ENCODE measurements around the gene NOM1.
A peak's percentile ranks its signal among the peaks of the same experiment; 100 is the strongest.

Gene NOM1

DNA sequence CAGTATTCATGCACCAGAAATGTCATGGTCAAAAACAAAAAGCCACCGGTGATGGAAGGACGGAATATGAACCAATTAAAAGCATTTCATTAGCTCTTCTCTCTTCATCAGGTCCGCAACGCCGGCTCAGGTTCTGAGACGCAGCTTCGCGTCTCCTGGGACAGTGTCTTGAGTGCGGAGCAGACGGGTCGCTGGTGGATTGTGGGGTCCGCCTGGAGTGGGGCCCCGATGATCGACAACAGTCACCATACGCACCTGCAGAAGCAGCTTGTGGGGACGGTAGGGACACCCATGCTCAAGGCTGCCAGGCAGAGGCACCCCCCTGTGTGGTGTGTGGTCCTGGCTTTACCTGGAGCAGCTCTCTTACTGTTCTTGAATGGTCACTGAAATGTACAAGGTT, 13.4 kb downstream of the NOM1 start:
- TF ChIP-seq ZFX (IDR thresholded peaks at IDR 0.05; ENCODE audit: borderline replicate concordance), result no peak
- TF ChIP-seq, protein P1, sequence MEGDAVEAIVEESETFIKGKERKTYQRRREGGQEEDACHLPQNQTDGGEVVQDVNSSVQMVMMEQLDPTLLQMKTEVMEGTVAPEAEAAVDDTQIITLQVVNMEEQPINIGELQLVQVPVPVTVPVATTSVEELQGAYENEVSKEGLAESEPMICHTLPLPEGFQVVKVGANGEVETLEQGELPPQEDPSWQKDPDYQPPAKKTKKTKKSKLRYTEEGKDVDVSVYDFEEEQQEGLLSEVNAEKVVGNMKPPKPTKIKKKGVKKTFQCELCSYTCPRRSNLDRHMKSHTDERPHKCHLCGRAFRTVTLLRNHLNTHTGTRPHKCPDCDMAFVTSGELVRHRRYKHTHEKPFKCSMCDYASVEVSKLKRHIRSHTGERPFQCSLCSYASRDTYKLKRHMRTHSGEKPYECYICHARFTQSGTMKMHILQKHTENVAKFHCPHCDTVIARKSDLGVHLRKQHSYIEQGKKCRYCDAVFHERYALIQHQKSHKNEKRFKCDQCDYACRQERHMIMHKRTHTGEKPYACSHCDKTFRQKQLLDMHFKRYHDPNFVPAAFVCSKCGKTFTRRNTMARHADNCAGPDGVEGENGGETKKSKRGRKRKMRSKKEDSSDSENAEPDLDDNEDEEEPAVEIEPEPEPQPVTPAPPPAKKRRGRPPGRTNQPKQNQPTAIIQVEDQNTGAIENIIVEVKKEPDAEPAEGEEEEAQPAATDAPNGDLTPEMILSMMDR (IDR thresholded peaks at IDR 0.05), result no peak
- H3K27ac ChIP-seq, result no peak overlapping the region

DNA sequence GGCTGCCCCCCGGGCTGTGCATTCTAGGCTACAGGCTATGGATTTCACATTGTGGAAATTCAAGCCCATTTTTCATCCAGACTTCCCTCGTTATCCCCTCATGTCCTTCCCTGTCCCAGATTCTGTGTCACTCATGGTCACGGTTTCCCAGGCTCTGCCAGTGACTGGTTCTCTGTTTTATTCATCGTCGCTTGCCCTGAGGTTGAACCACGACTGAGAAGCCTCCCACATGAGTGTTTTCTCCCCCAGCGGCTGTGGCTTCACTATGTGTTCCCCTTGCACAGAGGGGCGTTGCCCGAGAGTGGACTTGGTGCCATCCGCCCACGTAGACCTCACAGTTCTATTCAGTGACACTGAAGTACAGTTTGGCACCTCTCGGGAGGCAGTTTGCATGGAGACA, 14.0 kb downstream of the NOM1 start:
- no peak for TF ChIP-seq ZFX (IDR thresholded peaks at IDR 0.05; ENCODE audit: borderline replicate concordance)
- TF ChIP-seq, protein P1 (IDR thresholded peaks at IDR 0.05), result no peak
- H3K27ac ChIP-seq, result no peak overlapping the region

DNA sequence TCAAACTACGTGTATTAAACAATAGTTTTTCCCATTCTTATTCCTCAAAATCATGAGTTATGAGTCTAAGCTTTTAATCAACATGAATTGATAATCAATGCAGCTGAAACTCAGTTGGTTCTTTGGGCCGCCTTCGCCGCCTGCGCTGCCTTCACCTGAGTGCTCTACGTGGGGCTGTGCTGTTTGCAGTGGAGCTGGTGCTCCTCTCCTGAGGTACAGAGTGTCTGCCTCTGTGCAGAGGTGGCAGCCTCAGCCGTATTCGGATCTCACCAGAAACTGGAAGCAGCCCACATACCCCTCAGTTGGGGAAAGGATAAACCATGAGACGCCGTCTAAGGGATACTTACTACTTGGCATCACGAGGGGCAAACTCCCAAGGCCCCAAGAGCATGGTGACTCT, 15.5 kb downstream of the NOM1 start:
- TF ChIP-seq, protein P1 (IDR thresholded peaks at IDR 0.05), result no peak
- TF ChIP-seq ZFX (IDR thresholded peaks at IDR 0.05; ENCODE audit: borderline replicate concordance), result no peak

DNA sequence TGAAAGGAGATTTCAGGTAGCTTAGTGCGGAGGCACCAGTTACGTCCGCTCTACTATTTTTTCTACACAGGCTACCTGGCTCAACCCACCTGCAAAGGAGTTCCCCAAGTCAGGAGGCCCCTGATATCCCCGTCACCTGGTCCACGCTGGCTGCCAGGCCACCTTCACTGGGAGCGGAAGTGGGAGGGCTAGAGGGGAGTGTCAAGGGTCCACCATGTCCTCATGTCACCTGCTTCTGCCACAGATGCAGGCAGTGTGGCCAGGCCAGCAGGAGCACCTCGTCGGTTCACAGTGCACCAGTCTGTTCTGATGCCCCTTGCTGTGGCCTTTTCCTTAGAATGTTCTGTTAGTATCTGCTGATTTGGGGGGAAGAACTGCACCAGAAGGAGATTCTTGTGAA, 16.9 kb downstream of the NOM1 start:
- TF ChIP-seq ZFX (IDR thresholded peaks at IDR 0.05; ENCODE audit: borderline replicate concordance), result no peak
- TF ChIP-seq, protein P1 (IDR thresholded peaks at IDR 0.05), result no peak

More for the DNA sequence above, 15.5 kb downstream of the NOM1 start:
- no peak overlapping the region for H3K27ac ChIP-seq

DNA sequence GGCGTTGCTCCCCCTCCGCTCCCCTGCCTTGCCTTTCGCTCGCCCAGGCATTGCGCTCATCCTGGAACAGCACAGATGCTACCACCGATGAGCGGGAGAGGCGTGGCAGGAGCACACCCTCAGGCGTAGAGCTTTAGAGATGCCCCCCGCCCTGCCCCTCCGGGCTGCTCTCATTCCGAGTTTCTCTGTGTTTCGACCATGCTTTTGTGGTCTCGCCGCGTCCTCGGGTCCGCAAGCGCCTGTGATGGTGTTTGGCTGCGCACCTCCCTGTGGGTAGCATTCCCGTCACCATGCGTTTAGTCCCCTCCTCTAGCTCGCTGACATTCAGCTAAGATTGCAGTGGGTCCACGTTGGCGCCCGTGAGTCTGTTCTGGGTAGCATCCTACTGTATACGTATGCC, 18.7 kb downstream of the NOM1 start:
- H3K27ac ChIP-seq, result no peak overlapping the region
- TF ChIP-seq, protein P1 (IDR thresholded peaks at IDR 0.05), result no peak
- TF ChIP-seq ZFX (IDR thresholded peaks at IDR 0.05; ENCODE audit: borderline replicate concordance), result no peak

More for the DNA sequence above, 16.9 kb downstream of the NOM1 start:
- H3K27ac ChIP-seq, result no peak overlapping the region

DNA sequence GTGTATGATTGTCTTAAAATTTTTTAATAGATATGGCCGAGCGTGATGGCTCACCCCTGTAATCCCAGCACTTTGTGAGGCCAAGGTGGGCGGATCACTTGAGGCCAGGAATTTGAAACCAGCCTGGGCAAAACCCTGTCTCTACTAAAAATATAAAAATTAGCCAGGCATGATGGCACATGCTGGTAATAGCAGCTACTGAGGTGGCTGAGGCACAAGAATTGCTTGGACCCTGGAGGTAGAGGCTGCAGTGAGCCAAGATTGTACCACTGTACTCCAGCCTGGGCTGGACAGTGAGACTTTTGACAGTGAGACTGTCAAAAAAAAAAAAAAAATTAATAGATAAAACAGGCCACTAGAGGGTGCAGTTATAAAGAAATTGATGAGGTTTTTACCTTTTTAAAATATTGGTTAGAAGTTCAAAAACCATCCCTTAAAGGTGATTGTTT, 20.5 kb downstream of the NOM1 start:
- TF ChIP-seq ZFX (IDR thresholded peaks at IDR 0.05; ENCODE audit: borderline replicate concordance), result no peak
- TF ChIP-seq, protein P1 (IDR thresholded peaks at IDR 0.05), result peak; percentile 76
- H3K27ac ChIP-seq, result 0 out of 2 replicates have a peak overlapping the region, but pooled peaks have one; percentile 1

DNA sequence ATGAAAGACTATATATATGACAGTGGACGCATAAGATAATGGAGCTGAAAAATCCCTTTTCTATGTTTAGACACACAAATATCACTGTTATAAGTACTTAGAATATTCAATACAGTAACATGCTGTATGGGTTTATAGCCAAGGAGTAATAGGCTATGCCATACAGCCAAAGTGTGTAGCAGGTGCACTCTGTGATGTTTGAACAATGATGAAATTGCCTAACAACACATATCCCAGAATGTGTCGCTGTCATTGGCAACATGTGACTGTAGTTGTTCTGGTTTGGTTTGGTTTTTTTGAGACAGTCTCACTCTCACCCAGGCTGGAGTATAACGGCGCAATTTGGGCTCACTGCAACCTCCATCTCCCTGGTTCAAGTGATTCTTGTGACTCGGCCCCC, 26.1 kb downstream of the NOM1 start:
- TF ChIP-seq, protein P1 (IDR thresholded peaks at IDR 0.05), result no peak
- no peak for TF ChIP-seq ZFX (IDR thresholded peaks at IDR 0.05; ENCODE audit: borderline replicate concordance)
- no peak overlapping the region for H3K27ac ChIP-seq
